ENCODE data around the gene STK38L.

- TF ChIP-seq CTCF (optimal IDR thresholded peaks at IDR 0.05 in 1 of 3, IDR thresholded peaks at IDR 0.05 in 1 of 3, conservative IDR thresholded peaks at IDR 0.05 in 1 of 3; ENCODE audit: extremely low read depth in 1 of 3, insufficient read depth in 2 of 3, low read length in 3 of 3) (no peak), EZH2 (IDR thresholded peaks at IDR 0.05; ENCODE audit: low read length) (no peak)
Measured at GRCh38 chr12:27279826-27280225, 35.7 kb downstream of the STK38L start.
